ENCODE measurements around the gene FYN.

- TF ChIP-seq CTCF (IDR thresholded peaks at IDR 0.05; ENCODE audit: borderline replicate concordance, extremely low read depth, low read length, poor library complexity, severe bottlenecking) (no peak), EZH2 (IDR thresholded peaks at IDR 0.05; ENCODE audit: borderline replicate concordance, low read depth, low read length, severe bottlenecking) (no peak)
Observed at GRCh38 chr6:111679126-111679858, 194.0 kb downstream of the FYN start.
